MM.1S (cell line): ENCODE data around the gene FOXP1.

Experiments
- DNase-seq: peaks from one replicate; pipeline ENCODE4 v3.0.0-alpha.2; 2015
- H2AFZ ChIP-seq: fragments of 300-600 bp; sonication (generic); 2 replicates; pipeline ENCODE4 v1.6.0; 2016; ENCODE audit warnings: antibody characterized with exemption, low read length
- H3F3A ChIP-seq: fragments of 300-600 bp; sonication (generic); 2 replicates; pipeline ENCODE4 v1.6.1; 2016; ENCODE audit warnings: mild to moderate bottlenecking, antibody characterized with exemption, low read length, moderate library complexity, mixed read lengths; ENCODE audit not compliant: insufficient read depth
- H3K27ac ChIP-seq: fragments of 300-600 bp; sonication (generic); 2 replicates; pipeline ENCODE4 v1.5.1; 2016; ENCODE audit warnings: mild to moderate bottlenecking, low read length
- H3K27me3 ChIP-seq: fragments of 300-600 bp; sonication (generic); replicated peaks from 2 replicates; pipeline ENCODE4 v1.6.0; 2016; ENCODE audit warnings: low read length; ENCODE audit not compliant: insufficient read depth
- H3K36me3 ChIP-seq: fragments of 300-600 bp; sonication (generic); replicated peaks from 2 replicates; pipeline ENCODE4 v1.6.1; 2016; ENCODE audit warnings: mild to moderate bottlenecking, low read length, mixed read lengths; ENCODE audit not compliant: insufficient read depth
- H3K4me1 ChIP-seq: fragments of 300-600 bp; sonication (generic); 2 replicates; pipeline ENCODE4 v1.6.1; 2016; ENCODE audit warnings: low read length, mixed read lengths
- H3K4me2 ChIP-seq: fragments of 300-600 bp; sonication (generic); 2 replicates; pipeline ENCODE4 v1.6.0; 2016; ENCODE audit warnings: low read depth, low read length
- H3K4me3 ChIP-seq: fragments of 300-600 bp; sonication (generic); 2 replicates; pipeline ENCODE4 v1.5.1; 2016; ENCODE audit warnings: low read length, mixed read lengths
- H3K79me2 ChIP-seq: fragments of 300-600 bp; sonication (generic); 2 replicates; pipeline ENCODE4 v1.6.1; 2016; ENCODE audit warnings: mixed run types, low read length, mixed read lengths
- H3K9ac ChIP-seq: fragments of 300-600 bp; sonication (generic); 2 replicates; pipeline ENCODE4 v1.6.1; 2016; ENCODE audit warnings: low read length, mixed read lengths
- H3K9me2 ChIP-seq: fragments of 300-600 bp; sonication (generic); replicated peaks from 2 replicates; pipeline ENCODE4 v1.6.1; 2016; ENCODE audit warnings: mild to moderate bottlenecking, low read length, mixed read lengths; ENCODE audit not compliant: insufficient read depth
- H3K9me3 ChIP-seq: fragments of 300-600 bp; sonication (generic); replicated peaks from 2 replicates; pipeline ENCODE4 v1.6.1; 2016; ENCODE audit warnings: mild to moderate bottlenecking, low read length, mixed read lengths; ENCODE audit not compliant: insufficient read depth
- H4K20me1 ChIP-seq: fragments of 300-600 bp; sonication (generic); 2 replicates; pipeline ENCODE4 v1.6.1; 2016; ENCODE audit warnings: mild to moderate bottlenecking, low read length, moderate library complexity, mixed read lengths; ENCODE audit not compliant: insufficient read depth
- EZH2 ChIP-seq: fragments of 300-600 bp; sonication (generic); optimal IDR thresholded peaks from 2 replicates; pipeline ENCODE3; 2017; ENCODE audit warnings: low read depth, mild to moderate bottlenecking, antibody characterized with exemption, low read length, mixed read lengths
- EZH2phosphoT487 ChIP-seq: fragments of 300-600 bp; sonication (generic); IDR thresholded peaks from 2 replicates; pipeline ENCODE4 v1.6.1; 2018; ENCODE audit warnings: antibody characterized with exemption, low read length
- TF ChIP-seq, protein P1 (sequence below): fragments of 300-600 bp; sonication (generic); IDR thresholded peaks from 2 replicates; pipeline ENCODE4 v1.5.1; 2016; ENCODE audit warnings: antibody characterized with exemption, low read length, mixed read lengths

FOXP1 gene

DNA sequence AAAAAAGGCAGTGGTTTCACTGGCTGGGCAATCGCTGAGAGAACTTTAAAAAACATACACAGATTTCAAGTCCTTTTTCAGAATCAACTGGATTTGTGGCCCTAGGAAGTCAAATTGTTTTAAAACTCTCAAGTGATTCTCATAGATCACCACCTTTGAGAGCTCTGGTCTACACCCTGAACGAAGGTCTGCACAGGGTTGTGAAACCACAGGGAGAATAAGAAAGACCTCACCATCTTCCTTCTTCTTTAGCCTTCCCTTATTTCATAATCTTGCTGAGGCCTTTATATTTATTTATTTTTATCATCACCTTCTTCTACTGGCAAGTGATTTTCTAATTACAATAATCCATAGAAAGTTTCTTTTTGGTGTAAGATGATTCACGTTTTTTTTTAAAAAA is 58.1 kb downstream of the FOXP1 start:
- H3K9me3 ChIP-seq, result no peaks in the 10 kb centered on the region
- H3K4me2 ChIP-seq, result no peak overlapping the region
- TF ChIP-seq, protein P1, sequence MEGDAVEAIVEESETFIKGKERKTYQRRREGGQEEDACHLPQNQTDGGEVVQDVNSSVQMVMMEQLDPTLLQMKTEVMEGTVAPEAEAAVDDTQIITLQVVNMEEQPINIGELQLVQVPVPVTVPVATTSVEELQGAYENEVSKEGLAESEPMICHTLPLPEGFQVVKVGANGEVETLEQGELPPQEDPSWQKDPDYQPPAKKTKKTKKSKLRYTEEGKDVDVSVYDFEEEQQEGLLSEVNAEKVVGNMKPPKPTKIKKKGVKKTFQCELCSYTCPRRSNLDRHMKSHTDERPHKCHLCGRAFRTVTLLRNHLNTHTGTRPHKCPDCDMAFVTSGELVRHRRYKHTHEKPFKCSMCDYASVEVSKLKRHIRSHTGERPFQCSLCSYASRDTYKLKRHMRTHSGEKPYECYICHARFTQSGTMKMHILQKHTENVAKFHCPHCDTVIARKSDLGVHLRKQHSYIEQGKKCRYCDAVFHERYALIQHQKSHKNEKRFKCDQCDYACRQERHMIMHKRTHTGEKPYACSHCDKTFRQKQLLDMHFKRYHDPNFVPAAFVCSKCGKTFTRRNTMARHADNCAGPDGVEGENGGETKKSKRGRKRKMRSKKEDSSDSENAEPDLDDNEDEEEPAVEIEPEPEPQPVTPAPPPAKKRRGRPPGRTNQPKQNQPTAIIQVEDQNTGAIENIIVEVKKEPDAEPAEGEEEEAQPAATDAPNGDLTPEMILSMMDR, result no peak
- TF ChIP-seq EZH2 (no peak), EZH2phosphoT487 (no peak)
- H3K4me3 ChIP-seq, result no peak overlapping the region
- no peak overlapping the region for H3K27ac ChIP-seq
- H3K36me3 ChIP-seq, result no peaks in the 10 kb centered on the region
- H3K27me3 ChIP-seq, result no peaks in the 10 kb centered on the region
- H3K4me1 ChIP-seq, result no peaks in the 10 kb centered on the region
- H3K79me2 ChIP-seq, result no peaks in the 10 kb centered on the region
- no peaks in the 10 kb centered on the region for H3F3A ChIP-seq
- DNase-seq, result no peak
- no peak overlapping the region for H2AFZ ChIP-seq
- no peaks in the 10 kb centered on the region for H3K9me2 ChIP-seq
- H4K20me1 ChIP-seq, result no peaks in the 10 kb centered on the region
- no peak overlapping the region for H3K9ac ChIP-seq

DNA sequence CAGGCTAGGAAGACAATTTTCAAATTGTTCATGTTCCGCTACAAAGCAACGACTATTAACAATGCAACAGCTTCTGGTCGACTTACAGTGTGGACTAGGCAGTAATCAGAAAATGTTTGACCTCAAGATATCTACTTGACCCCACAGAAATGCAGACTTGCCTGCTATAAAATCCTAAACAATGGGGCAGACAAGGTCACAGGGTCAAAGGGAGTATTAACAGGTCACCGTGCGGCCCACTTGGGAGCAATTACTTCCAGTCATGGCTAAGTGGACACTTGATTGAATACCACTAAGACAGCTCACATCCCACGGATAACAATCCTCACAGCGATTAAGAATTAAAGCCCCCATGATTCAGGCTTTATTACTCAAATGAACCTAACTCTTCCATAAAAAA is 58.9 kb downstream of the FOXP1 start:
- no peak overlapping the region for H3K4me2 ChIP-seq
- DNase-seq, result no peak
- no peaks in the 10 kb centered on the region for H3K4me1 ChIP-seq

DNA sequence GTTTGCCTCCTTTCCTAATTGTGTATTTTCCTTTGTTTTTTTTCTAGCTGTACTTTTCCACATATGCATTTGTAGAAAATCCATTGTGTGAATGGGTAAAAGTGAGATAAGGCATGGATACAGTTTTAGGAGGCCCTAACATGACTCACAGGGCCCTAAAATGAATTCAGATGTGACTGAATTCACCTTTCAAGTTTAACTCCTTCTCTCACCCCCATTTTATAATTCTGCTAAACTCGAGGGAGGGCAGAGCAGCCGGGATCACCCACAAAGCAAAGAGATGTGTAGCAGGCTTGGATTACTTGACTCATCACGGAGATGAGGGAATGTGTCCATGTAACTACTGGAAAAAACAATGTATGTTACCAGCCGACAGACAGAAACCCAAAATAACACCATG is 59.9 kb downstream of the FOXP1 start:
- TF ChIP-seq EZH2 (no peak), EZH2phosphoT487 (no peak)
- TF ChIP-seq, protein P1, result no peak
- DNase-seq, result no peak
- Histone ChIP-seq H3K79me2 (no peaks in the 10 kb centered on the region), H4K20me1 (no peaks in the 10 kb centered on the region), H3F3A (no peaks in the 10 kb centered on the region), H3K36me3 (no peaks in the 10 kb centered on the region), H3K4me2 (no peak overlapping the region), H3K4me3 (no peak overlapping the region), H3K9ac (no peak overlapping the region), H3K9me2 (no peaks in the 10 kb centered on the region), H3K9me3 (no peaks in the 10 kb centered on the region), H3K27me3 (no peaks in the 10 kb centered on the region), H3K4me1 (no peaks in the 10 kb centered on the region), H3K27ac (no peak overlapping the region), H2AFZ (no peak overlapping the region)

More for the DNA sequence above, 58.9 kb downstream of the FOXP1 start:
- Histone ChIP-seq H3F3A (no peaks in the 10 kb centered on the region), H3K27me3 (no peaks in the 10 kb centered on the region), H2AFZ (no peak overlapping the region), H4K20me1 (no peaks in the 10 kb centered on the region), H3K9ac (no peak overlapping the region), H3K9me3 (no peaks in the 10 kb centered on the region), H3K9me2 (no peaks in the 10 kb centered on the region), H3K27ac (no peak overlapping the region), H3K79me2 (no peaks in the 10 kb centered on the region), H3K4me3 (no peak overlapping the region), H3K36me3 (no peaks in the 10 kb centered on the region)
- no peak for TF ChIP-seq EZH2
- TF ChIP-seq, protein P1, result no peak
- no peak for TF ChIP-seq EZH2phosphoT487
